Measurements from ENCODE around the gene ATCAY.

ATCAY gene

GRCh38 chr19:3970808-3971598, 90.5 kb downstream of the ATCAY start, which contains the start of gene DAPK3:
TSS of gene DAPK3 (minus strand) at chr19:3971099. CDS start at chr19:3969735, 1,364 bp downstream.
- DNase-seq = peak; percentile 86

GRCh38 chr19:3975144-3975543, 94.7 kb downstream of the ATCAY start:
- no peak for DNase-seq

DNA sequence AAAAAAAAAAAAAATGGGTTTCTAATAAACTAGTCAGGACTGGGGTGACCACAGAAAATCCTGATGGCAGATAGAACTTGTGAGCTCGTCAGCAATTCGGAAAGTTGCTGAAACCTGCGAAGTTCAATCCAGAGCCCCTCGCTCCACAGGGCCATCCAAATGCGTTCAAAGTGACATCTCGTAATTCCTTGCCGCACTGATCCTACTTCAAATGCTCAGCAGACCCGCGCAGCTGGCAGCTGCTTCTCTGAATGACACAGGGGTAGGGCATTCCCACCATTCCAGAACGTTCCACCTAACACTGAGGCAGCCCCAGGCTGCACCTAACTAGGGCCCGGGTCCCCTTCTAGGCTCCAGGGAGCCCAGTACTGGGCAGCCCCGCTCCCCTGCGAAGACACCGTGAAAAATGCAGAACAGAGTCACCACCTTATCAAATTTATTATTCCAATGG, 95.2 kb downstream of the ATCAY start:
- no peak for DNase-seq

- DNase-seq = no peak
Measured at GRCh38 chr19:3976495-3977241, 96.2 kb downstream of the ATCAY start.

Measured in activated T-cell treated with anti-CD3 and anti-CD28 coated beads for 4 hours (primary cell).